Left ventricle myocardium superior (tissue), 1 donor: Measurements from ENCODE around the gene OR8H1. TPM values are rescaled to one million over a fixed set of nuclear protein-coding genes. Genes with fewer than 3 reads are reported as not detected.

ENCODE experiments used
- ATAC-seq: fragments of 200-7000 bp; cut with Tn5 transposase; one replicate; pipeline ENCODE4 v1.9.1; 2020; ENCODE audit warnings: mild to moderate bottlenecking, moderate library complexity
- DNase-seq: peaks from one replicate; pipeline ENCODE4 v3.0.0-alpha.2; 2020
- intact Hi-C: fragments of 100-400 bp; cut with micrococcal nuclease; formaldehyde crosslinking; loops from one replicate; pipeline ENCODE4 v1.11.0; 2022
- long read RNA-seq: library from polyadenylated mRNA; unstranded; transcript quantifications from one replicate; pipeline ENCODE4 v2.0.0, GENCODE V29; 2021
- total RNA-seq: library from RNA; stranded (reverse); fragmentation: NEBNext Ultra II Directional; extraction: Animal tissue kit (Norgen Biotek cat#: 25700); gene quantifications from one replicate; pipeline ENCODE4 v1.2.1, GENCODE V29; 2021
- donor health status: DM: no; HTN: yes; CAD: no; lungs with severe emphysema.

OR8H1 gene, protein sequence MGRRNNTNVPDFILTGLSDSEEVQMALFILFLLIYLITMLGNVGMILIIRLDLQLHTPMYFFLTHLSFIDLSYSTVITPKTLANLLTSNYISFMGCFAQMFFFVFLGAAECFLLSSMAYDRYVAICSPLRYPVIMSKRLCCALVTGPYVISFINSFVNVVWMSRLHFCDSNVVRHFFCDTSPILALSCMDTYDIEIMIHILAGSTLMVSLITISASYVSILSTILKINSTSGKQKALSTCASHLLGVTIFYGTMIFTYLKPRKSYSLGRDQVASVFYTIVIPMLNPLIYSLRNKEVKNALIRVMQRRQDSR
- total RNA-seq, result not detected
- long read RNA-seq, result 0 reads

DNA sequence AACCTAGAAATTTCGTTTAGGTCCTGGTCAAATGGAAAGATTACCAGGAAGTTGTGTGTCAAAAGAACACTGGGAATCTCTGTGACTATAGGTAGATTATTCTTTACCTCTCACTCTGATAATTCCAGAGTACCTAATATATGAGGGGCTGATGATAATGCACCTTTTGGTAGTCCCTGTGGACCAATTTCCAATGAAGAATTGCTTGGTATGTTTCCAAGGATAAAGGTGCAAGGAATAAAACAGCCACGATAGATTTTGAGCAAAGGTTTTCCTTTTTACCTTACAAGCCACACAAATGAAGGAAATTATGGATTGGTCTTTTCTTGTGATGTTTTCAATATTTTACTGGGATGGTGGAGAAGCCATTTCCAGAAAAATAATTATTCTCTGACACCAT is at the start of gene OR8H1:
Gene OR8H1 (minus strand): TSS at position 101 of the 400 bp plus-strand sequence. CDS start 1,192 bp downstream, outside the sequence.
- DNase-seq, result no peak
- ATAC-seq, result no peak
- intact Hi-C loops, result no loop called here

DNA sequence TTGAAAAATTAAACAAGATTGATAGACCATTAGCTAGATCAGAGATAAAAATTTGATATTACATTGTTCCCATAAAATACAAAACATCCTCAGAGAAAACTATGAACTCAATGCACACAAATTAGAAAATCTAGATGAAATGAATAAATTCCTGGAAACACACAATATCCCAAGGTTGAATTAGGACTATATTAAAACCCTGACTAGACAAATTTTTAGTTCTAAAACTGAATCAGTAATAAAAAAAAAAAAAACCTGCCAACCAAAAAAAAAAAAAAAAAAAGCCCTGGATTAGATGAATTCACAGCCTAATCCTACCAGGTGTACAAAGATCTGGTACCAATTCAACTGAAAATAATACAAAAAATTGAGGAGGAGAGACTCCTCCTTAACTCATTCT is 48.2 kb upstream of the OR8H1 start:
- intact Hi-C loops, result no loop called here
- DNase-seq, result no peak
- no peak for ATAC-seq

DNA sequence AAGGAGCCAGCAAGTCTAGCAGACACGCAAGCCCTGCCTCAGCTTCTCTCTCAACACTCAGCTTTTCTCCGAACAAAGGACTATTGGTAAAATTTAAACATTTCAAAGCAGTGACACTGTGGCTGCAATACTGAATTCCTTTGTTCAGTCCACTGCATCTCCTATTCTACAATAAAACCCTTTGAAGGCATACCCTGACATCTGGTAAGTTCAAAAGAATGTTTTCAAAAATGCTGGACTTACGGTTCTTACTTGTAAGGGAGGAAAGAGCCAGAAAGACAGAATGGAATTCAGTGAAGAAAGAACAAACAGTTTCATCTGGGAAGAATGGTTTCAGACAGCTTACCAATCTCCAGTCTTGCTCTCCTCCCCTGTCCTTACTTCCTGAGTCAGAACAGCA is 41.1 kb upstream of the OR8H1 start:
- ATAC-seq, result no peak

DNA sequence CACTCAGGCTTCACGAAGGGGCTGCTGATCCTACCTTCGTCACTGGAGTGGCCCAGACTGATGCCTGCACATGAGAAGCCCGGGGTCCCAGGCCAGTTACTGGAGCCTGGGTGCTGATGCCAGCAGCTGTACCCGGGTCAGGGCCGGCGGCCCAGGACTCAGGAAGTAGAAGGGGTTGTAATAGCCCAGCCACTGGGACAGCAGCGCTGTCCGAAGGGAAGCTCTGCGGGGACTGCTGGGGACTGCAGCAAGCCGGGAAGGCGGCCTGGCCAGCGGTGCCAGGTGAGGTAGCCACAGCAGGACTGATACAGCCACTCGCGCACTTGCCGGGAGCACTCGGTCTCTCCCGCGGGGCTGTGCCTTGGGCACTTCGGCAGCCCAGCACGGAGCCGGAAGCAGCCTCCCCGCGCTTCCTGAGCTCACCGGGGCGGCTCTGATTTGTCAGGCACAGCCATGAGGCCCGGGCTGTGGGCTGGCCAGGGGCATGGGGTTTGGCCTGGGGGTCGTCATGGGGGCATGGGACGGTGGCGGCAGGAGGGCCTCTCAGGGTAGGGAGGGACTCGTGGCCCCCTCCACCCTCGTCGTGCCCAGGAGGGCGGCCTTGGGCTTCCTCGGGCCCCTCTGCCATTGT is 39.9 kb upstream of the OR8H1 start:
- intact Hi-C loops, result no loop called here
- no peak for ATAC-seq
- DNase-seq, result no peak

More for the DNA sequence above, 41.1 kb upstream of the OR8H1 start:
- intact Hi-C loops, result no loop called here
- DNase-seq, result no peak

DNA sequence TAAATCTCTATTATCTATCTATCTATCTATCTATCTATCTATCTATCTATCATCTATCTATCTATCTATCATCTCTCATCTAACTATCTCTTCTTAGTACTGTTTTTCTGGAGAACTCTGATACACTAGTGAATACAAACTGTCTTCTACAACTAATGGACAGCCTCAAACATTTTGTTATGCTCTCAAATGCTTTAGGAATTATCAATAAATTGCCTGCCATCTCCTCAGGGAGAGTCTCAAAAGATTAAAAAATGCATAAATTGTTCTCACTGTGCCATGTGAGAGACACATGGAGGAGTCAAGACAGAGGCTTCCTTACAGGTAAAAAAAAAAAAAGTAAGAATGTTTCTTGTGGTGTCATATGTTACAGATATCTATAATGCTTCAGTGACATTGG is 22.8 kb upstream of the OR8H1 start, which contains the start of gene OR8K3:
Gene OR8K3 (plus strand): TSS at position 301 of the 400 bp plus-strand sequence. CDS start 3,163 bp downstream, outside the sequence.
- ATAC-seq (no peak), DNase-seq (no peak)
- intact Hi-C loops, result no loop called here

DNA sequence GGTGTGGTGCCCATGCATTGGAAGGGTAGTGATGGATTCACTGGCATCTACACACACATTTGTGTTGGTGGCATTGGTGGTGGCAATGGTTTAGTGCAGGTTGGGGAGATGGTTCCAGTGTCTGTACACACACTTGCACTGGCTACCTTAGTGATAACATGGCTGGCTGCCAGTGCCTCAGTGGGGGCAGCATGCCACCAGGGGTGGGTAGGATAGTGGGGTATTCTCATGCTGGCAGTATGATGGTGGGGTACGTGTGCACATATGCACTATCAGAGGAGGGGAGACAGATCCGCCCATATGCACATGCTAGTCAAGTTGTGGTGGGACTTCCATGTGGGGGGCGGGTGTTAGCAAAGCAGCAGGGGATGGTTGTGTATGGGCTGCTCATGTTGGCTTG is 15.8 kb upstream of the OR8H1 start:
- intact Hi-C loops, result no loop called here
- DNase-seq (no peak), ATAC-seq (no peak)

DNA sequence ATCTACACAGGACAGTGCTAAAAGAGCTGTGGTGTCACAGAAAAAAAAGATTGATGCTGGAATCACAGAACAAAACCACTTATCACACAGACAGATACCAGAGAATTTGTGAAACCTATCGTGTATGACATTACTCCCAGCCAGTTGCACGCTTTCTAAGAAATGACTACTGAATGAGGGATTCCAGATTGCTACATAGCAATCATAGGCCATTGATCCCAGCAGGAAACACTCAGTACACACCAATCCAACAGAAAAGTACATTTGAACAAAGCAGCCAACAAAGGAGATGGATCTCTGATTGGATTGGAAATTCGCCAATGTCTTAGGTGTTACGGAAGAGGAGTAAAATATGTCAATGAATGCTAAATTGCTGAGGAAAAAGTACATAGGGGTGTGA is 4.8 kb upstream of the OR8H1 start:
- no peak for DNase-seq
- no peak for ATAC-seq
- intact Hi-C loops, result no loop called here

DNA sequence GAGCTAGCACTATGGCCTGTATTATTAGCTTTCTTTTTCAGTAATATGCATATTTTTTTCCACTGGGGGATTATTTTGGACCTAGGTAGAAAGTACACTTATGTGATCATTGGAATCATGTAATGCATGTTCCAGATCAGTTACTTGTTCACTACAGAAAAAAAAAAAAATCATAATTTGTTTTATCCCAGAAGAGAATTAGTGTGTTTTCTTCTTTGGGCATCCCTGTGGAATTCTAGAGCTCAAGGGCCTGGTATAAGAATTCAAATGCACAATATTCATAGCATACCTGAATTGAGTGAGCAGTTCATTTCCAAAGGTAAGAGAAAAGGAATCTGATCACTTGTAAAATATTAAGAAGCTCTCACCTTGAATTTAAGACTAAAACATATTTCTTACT is 18.2 kb downstream of the OR8H1 start, which contains the start of gene OR5T1:
Gene OR5T1 (plus strand): TSS at position 301 of the 400 bp plus-strand sequence. CDS start 1,485 bp downstream, outside the sequence.
- DNase-seq (no peak), ATAC-seq (no peak)
- intact Hi-C loops, result no loop called here

DNA sequence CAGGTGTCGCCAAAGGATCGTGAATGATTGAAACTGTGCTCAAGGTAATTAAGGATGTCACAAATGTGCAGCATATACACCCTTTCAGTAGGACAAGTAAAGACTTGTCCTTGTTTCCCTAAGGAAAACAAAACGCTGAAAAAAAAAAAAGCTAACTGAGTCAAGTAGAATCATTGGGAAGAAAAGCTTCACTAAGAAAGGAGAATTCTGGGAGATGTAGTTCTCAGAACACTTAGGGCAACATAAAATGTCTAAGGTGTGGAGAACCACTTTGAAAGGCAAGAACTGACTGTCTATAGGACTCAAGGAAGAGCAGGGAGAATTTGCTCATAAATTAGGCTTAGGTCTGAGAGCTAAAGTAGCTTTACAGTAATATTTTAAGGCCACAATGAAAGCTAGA is 21.0 kb downstream of the OR8H1 start:
- no peak for ATAC-seq
- intact Hi-C loops, result no loop called here
- DNase-seq, result no peak

DNA sequence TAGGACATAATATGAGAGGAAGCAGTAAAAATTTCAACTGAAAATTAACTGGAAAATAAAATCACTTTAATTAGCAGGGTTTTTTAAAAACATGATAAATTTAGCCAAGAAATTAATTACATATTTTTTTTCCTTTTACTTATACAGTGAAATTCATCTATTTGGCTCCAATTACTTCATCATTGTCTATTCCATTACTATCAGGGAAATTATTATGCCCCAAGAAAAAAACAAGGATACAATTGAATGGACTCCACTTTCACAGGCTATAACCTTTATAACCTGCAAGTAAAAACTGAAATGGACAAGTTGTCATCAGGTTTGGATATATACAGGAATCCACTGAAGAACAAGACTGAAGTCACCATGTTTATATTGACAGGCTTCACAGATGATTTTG is 40.1 kb downstream of the OR8H1 start, which contains the start of gene OR5T3:
Gene OR5T3 (plus strand): TSS at position 301 of the 400 bp plus-strand sequence. CDS start 0 bp downstream, at position 301.
- DNase-seq (no peak), ATAC-seq (no peak)
- intact Hi-C loops, result no loop called here

Other genes starting within 250 kb of the OR8H1 start
- gene OR8I2, start 198.9 kb downstream of the OR8H1 start, total RNA-seq, result not detected
- not detected for gene OR8H2, start 188.6 kb downstream of the OR8H1 start, total RNA-seq
- not detected for gene OR8H3, start 169.9 kb downstream of the OR8H1 start, total RNA-seq
- not detected for gene OR8J3, start 152.1 kb downstream of the OR8H1 start, total RNA-seq
- gene OR8K5, start 131.9 kb downstream of the OR8H1 start, total RNA-seq, result not detected
- not detected for gene OR5J2, start 115.6 kb downstream of the OR8H1 start, total RNA-seq
- not detected for gene OR5T2, start 58.0 kb downstream of the OR8H1 start, total RNA-seq
- not detected for gene OR5T3, start 40.0 kb downstream of the OR8H1 start, total RNA-seq
- gene OR5T1, start 18.1 kb downstream of the OR8H1 start, total RNA-seq, result not detected
- gene OR8K3, start 22.9 kb upstream of the OR8H1 start, total RNA-seq, result not detected
- not detected for gene OR8K1, start 53.8 kb upstream of the OR8H1 start, total RNA-seq
- gene OR8J1, start 62.0 kb upstream of the OR8H1 start, total RNA-seq, result not detected
- gene OR8U1, start 83.4 kb upstream of the OR8H1 start, total RNA-seq, result not detected
- not detected for gene OR5AL1, start 120.4 kb upstream of the OR8H1 start, total RNA-seq
- not detected for gene OR5M3, start 181.1 kb upstream of the OR8H1 start, total RNA-seq
- gene OR5M8, start 199.1 kb upstream of the OR8H1 start, total RNA-seq, result not detected